CD4-positive, alpha-beta T cell (primary cell): ENCODE data around the gene RGS5. TPM values are rescaled to one million over a fixed set of nuclear protein-coding genes. Genes with fewer than 3 reads are reported as not detected.

Experiments used
- ATAC-seq: fragments of 200-7000 bp; cut with Tn5 transposase; one replicate; pipeline ENCODE4 v1.10.0; 2022; ENCODE audit warnings: mild to moderate bottlenecking; ENCODE audit not compliant: poor library complexity
- CTCF ChIA-PET: fragments of 350-600 bp; sonication (Branson Sonifier 250); formaldehyde crosslinking; loops from one replicate; lab custom pipeline; 2021; ENCODE audit warnings: antibody characterized with exemption, inconsistent platforms; lab: Charles Lee
- POLR2A ChIA-PET: fragments of 350-600 bp; sonication (Branson Sonifier 250); formaldehyde crosslinking; loops from one replicate; lab custom pipeline; 2021; ENCODE audit warnings: antibody characterized with exemption, inconsistent platforms; lab: Charles Lee
- DNase-seq, 14 experiments: peaks; one replicate each; pipeline ENCODE4 v3.0.0-alpha.2; 2013 to 2020; ENCODE audit warnings: mixed read lengths in 2 of 14
- H3K27ac ChIP-seq, 2 donors: one replicate each; pipeline versions ENCODE4 v1.5.1 to v1.7.0; 2013; ENCODE audit warnings: low read length in 2 of 2, low read depth in 1 of 2, mild to moderate bottlenecking in 1 of 2
- H3K27me3 ChIP-seq, 2 experiments: 1 replicate in 1 of 2; 2 replicates in 1 of 2; pipeline versions ENCODE4 v1.6.1 to v1.7.0; 2013; ENCODE audit warnings: low read length in 2 of 2, control low read depth in 1 of 2, mild to moderate bottlenecking in 1 of 2, moderate library complexity in 1 of 2; ENCODE audit not compliant: insufficient read depth in 2 of 2, control insufficient read depth in 1 of 2
- H3K36me3 ChIP-seq: one replicate; pipeline ENCODE4 v1.6.1; 2013; ENCODE audit warnings: low read length, control low read depth; ENCODE audit not compliant: insufficient read depth
- H3K4me1 ChIP-seq: one replicate; pipeline ENCODE4 v1.6.1; 2013; ENCODE audit warnings: low read length, control low read depth; ENCODE audit not compliant: insufficient read depth
- H3K4me3 ChIP-seq: one replicate; pipeline ENCODE4 v1.5.1; 2013; ENCODE audit warnings: mild to moderate bottlenecking, low read length, moderate library complexity
- H3K9me3 ChIP-seq, 2 experiments: 1 replicate in 1 of 2; 2 replicates in 1 of 2; pipeline versions ENCODE4 v1.6.1 to v1.7.0; 2013; ENCODE audit warnings: low read length in 2 of 2, mild to moderate bottlenecking in 2 of 2, control low read depth in 1 of 2, moderate library complexity in 1 of 2; ENCODE audit not compliant: control insufficient read depth in 1 of 2, insufficient read depth in 1 of 2
- H3K27ac Mint-ChIP-seq: one replicate; pipeline ENCODE4 v1.8.0; 2020; ENCODE audit warnings: mixed read lengths
- H3K27me3 Mint-ChIP-seq: one replicate; pipeline ENCODE4 v1.8.0; 2021; ENCODE audit warnings: mixed read lengths
- H3K36me3 Mint-ChIP-seq: one replicate; pipeline ENCODE4 v1.8.0; 2021; ENCODE audit warnings: low read depth, mixed read lengths
- H3K4me1 Mint-ChIP-seq: one replicate; pipeline ENCODE4 v1.8.0; 2021; ENCODE audit warnings: low read depth, mixed read lengths
- H3K4me3 Mint-ChIP-seq: one replicate; pipeline ENCODE4 v1.8.0; 2020; ENCODE audit warnings: mild to moderate bottlenecking, mixed read lengths
- H3K9me3 Mint-ChIP-seq: one replicate; pipeline ENCODE4 v1.8.0; 2020; ENCODE audit warnings: mixed read lengths
- CTCF ChIP-seq: fragments of 200-600 bp; IDR thresholded peaks from one replicate; pipeline ENCODE4 v1.8.0; 2022; ENCODE audit warnings: antibody characterized with exemption, mild to moderate bottlenecking
- intact Hi-C, 2 experiments: fragments of 100-400 bp; cut with DNase I in 1 of 2; cut with micrococcal nuclease in 1 of 2; formaldehyde crosslinking; loops; one replicate each; pipeline versions ENCODE4 v1.15.1 to v1.9.0; 2023 to 2025; cut with DNase I, micrococcal nuclease
- total RNA-seq, 174 experiments: library from RNA in 2 of 174; stranded (reverse) in 2 of 174; gene quantifications; one replicate each; pipeline ENCODE4 v1.2.3 and lab custom pipeline; 2021 to 2026

The RGS5 gene
- total RNA-seq, 2 experiments from 2014 or later, result 1.2 to 1.6 TPM

- no peak for TF ChIP-seq CTCF
- Mint-ChIP-seq H3K27ac (no peak overlapping the region), H3K4me3 (no peak overlapping the region)
These were observed 9.0 kb upstream of the RGS5 start for GRCh38 chr1:163211667-163212066.

GRCh38 chr1:163205513-163205912 is 2.8 kb upstream of the RGS5 start:
- H3K36me3 Mint-ChIP-seq, result no peaks in the 10 kb centered on the region
- no peak for TF ChIP-seq CTCF
- no peaks in the 10 kb centered on the region for H3K4me1 Mint-ChIP-seq
- ChIA-PET CTCF (no interaction called here), POLR2A (no interaction called here)
- no peaks in the 10 kb centered on the region for H3K4me1 ChIP-seq
- no peak overlapping the region for H3K27ac ChIP-seq
- intact Hi-C loops, result no loop called here
- no peak overlapping the region for H3K4me3 Mint-ChIP-seq
- H3K9me3 Mint-ChIP-seq, result no peaks in the 10 kb centered on the region
- H3K27me3 ChIP-seq, result no peaks in the 10 kb centered on the region
- no peak overlapping the region for H3K4me3 ChIP-seq
- H3K36me3 ChIP-seq, result no peaks in the 10 kb centered on the region
- H3K27ac Mint-ChIP-seq, result no peak overlapping the region
- no peak for ATAC-seq
- H3K27me3 Mint-ChIP-seq, result no peaks in the 10 kb centered on the region
- DNase-seq, result no peak
- no peaks in the 10 kb centered on the region for H3K9me3 ChIP-seq

More at GRCh38 chr1:163211667-163212066, 9.0 kb upstream of the RGS5 start:
- H3K27ac ChIP-seq, result no peak overlapping the region
- H3K36me3 Mint-ChIP-seq, result no peaks in the 10 kb centered on the region
- no peaks in the 10 kb centered on the region for H3K27me3 ChIP-seq
- no peaks in the 10 kb centered on the region for H3K27me3 Mint-ChIP-seq
- POLR2A ChIA-PET, result no interaction called here
- intact Hi-C loops, result no loop called here
- ATAC-seq, result no peak
- DNase-seq, result no peak
- H3K4me1 ChIP-seq, result no peaks in the 10 kb centered on the region
- no peak overlapping the region for H3K4me3 ChIP-seq
- CTCF ChIA-PET, result no interaction called here
- H3K9me3 Mint-ChIP-seq, result no peaks in the 10 kb centered on the region
- no peaks in the 10 kb centered on the region for H3K36me3 ChIP-seq
- H3K4me1 Mint-ChIP-seq, result no peaks in the 10 kb centered on the region
- no peaks in the 10 kb centered on the region for H3K9me3 ChIP-seq

GRCh38 chr1:163203561-163203960 is 845 bp upstream of the RGS5 start:
- H3K4me3 ChIP-seq, result no peak overlapping the region
- H3K4me1 Mint-ChIP-seq, result no peaks in the 10 kb centered on the region
- no peaks in the 10 kb centered on the region for H3K27me3 ChIP-seq
- ATAC-seq, result no peak
- H3K9me3 ChIP-seq, result no peaks in the 10 kb centered on the region
- intact Hi-C loops, result no loop called here
- ChIA-PET CTCF (no interaction called here), POLR2A (no interaction called here)
- no peaks in the 10 kb centered on the region for H3K27me3 Mint-ChIP-seq
- TF ChIP-seq CTCF, result no peak
- no peak overlapping the region for H3K27ac ChIP-seq
- H3K4me1 ChIP-seq, result no peaks in the 10 kb centered on the region
- no peak overlapping the region for H3K4me3 Mint-ChIP-seq
- no peaks in the 10 kb centered on the region for H3K36me3 ChIP-seq
- DNase-seq, result no peak
- no peaks in the 10 kb centered on the region for H3K36me3 Mint-ChIP-seq
- no peaks in the 10 kb centered on the region for H3K9me3 Mint-ChIP-seq
- no peak overlapping the region for H3K27ac Mint-ChIP-seq
